Activated naive CD8-positive, alpha-beta T cell treated with anti-CD3 and anti-CD28 coated beads for 36 hours (primary cell): ENCODE data around the gene WASF2. TPM values are rescaled to one million over a fixed set of nuclear protein-coding genes. Genes with fewer than 3 reads are reported as not detected.
A peak's percentile ranks its signal among the peaks of the same experiment; 100 is the strongest.
"Not testable (repeated sequence)": the region's sequence is repeated elsewhere in the genome, so short reads cannot be mapped to it uniquely, and the experiment has no call there.

Source experiments
- DNase-seq: peaks from one replicate; pipeline ENCODE4 v3.0.0; 2021
- H3K27ac Mint-ChIP-seq: one replicate; pipeline ENCODE4 v1.8.0; 2022; ENCODE audit warnings: mild to moderate bottlenecking, moderate library complexity, mixed read lengths
- H3K27me3 Mint-ChIP-seq: one replicate; pipeline ENCODE4 v1.8.0; 2022; ENCODE audit warnings: mild to moderate bottlenecking, mixed read lengths
- H3K36me3 Mint-ChIP-seq: one replicate; pipeline ENCODE4 v1.8.0; 2021; ENCODE audit warnings: mild to moderate bottlenecking, mixed read lengths
- H3K4me1 Mint-ChIP-seq: one replicate; pipeline ENCODE4 v1.8.0; 2021; ENCODE audit warnings: mixed read lengths
- H3K4me3 Mint-ChIP-seq: one replicate; pipeline ENCODE4 v1.8.0; 2022; ENCODE audit warnings: mild to moderate bottlenecking, moderate library complexity, mixed read lengths
- H3K9me3 Mint-ChIP-seq: one replicate; pipeline ENCODE4 v1.8.0; 2022; ENCODE audit warnings: mixed read lengths
- total RNA-seq, 2 experiments: library from RNA; stranded (reverse); gene quantifications; one replicate each; pipeline ENCODE4 v1.2.3, GENCODE V29; 2021

The WASF2 gene
- total RNA-seq, 2 experiments from 2014 or later = 103 TPM

- no peaks in the 10 kb centered on the region for H3K27me3 Mint-ChIP-seq
- DNase-seq = no peak
- H3K27ac Mint-ChIP-seq = no peak overlapping the region
Measured at GRCh38 chr1:27509127-27510080, 19.4 kb upstream of the WASF2 start.

GRCh38 chr1:27507960-27508665 is 18.1 kb upstream of the WASF2 start:
- Mint-ChIP-seq H3K27me3 (no peaks in the 10 kb centered on the region), H3K4me1 (peaks cover 7% of the 10 kb centered on the region)

More at GRCh38 chr1:27509127-27510080, 19.4 kb upstream of the WASF2 start:
- H3K4me3 Mint-ChIP-seq = no peak overlapping the region
- H3K4me1 Mint-ChIP-seq = peaks cover 7% of the 10 kb centered on the region
- no peaks in the 10 kb centered on the region for H3K36me3 Mint-ChIP-seq
- H3K9me3 Mint-ChIP-seq = no peaks in the 10 kb centered on the region

GRCh38 chr1:27506703-27507102 is 16.7 kb upstream of the WASF2 start:
- no peaks in the 10 kb centered on the region for H3K9me3 Mint-ChIP-seq
- no peaks in the 10 kb centered on the region for H3K27me3 Mint-ChIP-seq

More at GRCh38 chr1:27507960-27508665, 18.1 kb upstream of the WASF2 start:
- no peak for DNase-seq
- Mint-ChIP-seq H3K9me3 (no peaks in the 10 kb centered on the region), H3K27ac (peak overlapping the region; percentile 31), H3K36me3 (no peaks in the 10 kb centered on the region), H3K4me3 (no peak overlapping the region)

GRCh38 chr1:27505420-27505680 is 15.4 kb upstream of the WASF2 start:
- H3K27me3 Mint-ChIP-seq = no peaks in the 10 kb centered on the region
- no peak overlapping the region for H3K27ac Mint-ChIP-seq
- no peaks in the 10 kb centered on the region for H3K36me3 Mint-ChIP-seq
- no peak overlapping the region for H3K4me3 Mint-ChIP-seq
- no peak for DNase-seq
- peaks cover 7% of the 10 kb centered on the region for H3K4me1 Mint-ChIP-seq
- no peaks in the 10 kb centered on the region for H3K9me3 Mint-ChIP-seq

More at GRCh38 chr1:27506703-27507102, 16.7 kb upstream of the WASF2 start:
- Mint-ChIP-seq H3K27ac (no peak overlapping the region), H3K4me3 (no peak overlapping the region), H3K36me3 (no peaks in the 10 kb centered on the region), H3K4me1 (peaks cover 7% of the 10 kb centered on the region)
- no peak for DNase-seq

DNA sequence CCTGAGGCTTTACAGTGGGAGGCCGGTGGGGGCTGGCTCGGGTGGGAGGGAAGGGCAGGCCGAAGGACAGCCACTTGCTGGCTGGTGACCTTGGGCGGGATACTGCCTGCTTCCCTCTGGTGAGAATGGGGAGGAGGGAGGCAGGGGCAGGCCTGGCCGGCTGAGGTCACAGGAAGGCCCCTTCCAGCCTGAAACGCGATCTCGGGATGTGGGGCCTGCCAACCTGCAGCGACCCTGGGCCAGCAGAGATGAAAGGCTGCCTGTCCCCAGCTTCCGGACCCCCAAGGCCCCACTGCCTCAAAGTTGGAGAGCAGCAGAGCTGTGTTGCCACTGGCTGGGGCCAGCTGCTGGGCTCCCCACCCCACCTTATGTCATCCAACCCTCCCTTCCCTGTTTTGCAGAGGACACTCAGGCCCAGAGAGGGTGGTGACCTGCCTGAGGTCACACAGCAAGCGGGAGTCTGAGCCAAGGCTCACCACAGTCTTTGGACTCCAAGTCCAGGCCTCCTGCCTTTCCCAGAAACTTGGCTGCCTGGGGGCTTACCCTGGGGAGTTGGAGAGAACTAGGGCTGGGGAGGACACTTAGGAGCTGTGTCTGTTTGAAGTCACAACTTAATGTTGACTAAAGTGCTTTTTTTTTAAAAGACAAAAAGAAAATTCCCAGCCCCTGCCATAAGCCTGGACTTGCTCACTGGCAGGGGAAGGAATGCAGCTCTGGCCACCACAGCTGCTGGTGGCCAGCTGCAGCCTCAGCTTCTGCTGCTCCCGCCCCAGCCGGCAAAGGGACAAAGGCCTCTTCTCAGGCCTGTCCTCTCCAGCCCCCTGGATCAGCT is 14.8 kb upstream of the WASF2 start:
- Mint-ChIP-seq H3K9me3 (no peaks in the 10 kb centered on the region), H3K27me3 (no peaks in the 10 kb centered on the region), H3K36me3 (no peaks in the 10 kb centered on the region), H3K4me3 (no peak overlapping the region), H3K27ac (no peak overlapping the region), H3K4me1 (peaks cover 7% of the 10 kb centered on the region)
- DNase-seq = no peak

DNA sequence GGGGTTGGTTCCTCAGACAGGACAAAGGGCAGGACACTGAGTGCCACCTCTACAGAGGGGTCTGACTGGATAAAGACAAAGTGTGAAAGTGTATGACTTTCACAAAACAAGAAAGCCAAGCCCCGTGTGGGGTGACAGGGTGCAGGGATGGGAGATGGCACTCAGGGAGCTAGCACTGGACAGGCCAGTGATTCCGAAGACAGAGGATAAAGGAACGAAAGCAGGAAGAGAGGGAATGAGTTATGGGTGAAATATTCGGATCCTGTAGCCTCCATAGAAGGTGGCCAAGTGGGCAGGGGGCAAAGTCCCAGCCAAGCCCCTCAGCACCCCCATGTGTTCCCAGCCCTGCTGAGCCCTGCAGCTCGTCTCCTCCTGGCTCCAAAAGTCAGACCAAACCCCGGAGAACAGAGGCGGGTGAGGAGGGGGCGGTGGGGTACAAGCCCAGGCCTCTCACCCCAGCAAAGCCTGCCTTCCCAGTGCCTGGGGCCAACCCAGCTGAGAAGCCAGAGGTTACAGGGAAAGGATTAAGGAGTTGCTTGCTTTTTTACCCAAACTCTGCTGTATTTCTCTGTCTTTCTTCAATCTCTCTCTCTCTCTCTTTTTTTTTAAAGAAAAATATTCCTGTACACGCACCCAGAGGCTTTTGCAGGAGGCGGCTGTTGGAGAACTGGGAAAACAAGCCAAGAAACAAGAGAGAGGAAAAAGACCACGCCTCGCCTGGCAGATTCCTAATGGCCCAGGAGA is 14.0 kb upstream of the WASF2 start:
- Mint-ChIP-seq H3K27ac (no peak overlapping the region), H3K4me3 (no peak overlapping the region), H3K9me3 (no peaks in the 10 kb centered on the region), H3K4me1 (peaks cover 5% of the 10 kb centered on the region), H3K36me3 (no peaks in the 10 kb centered on the region), H3K27me3 (no peaks in the 10 kb centered on the region)
- no peak for DNase-seq

GRCh38 chr1:27503033-27503432 is 13.1 kb upstream of the WASF2 start:
- no peak overlapping the region for H3K4me3 Mint-ChIP-seq
- H3K36me3 Mint-ChIP-seq = no peaks in the 10 kb centered on the region
- no peak for DNase-seq
- no peak overlapping the region for H3K27ac Mint-ChIP-seq
- H3K4me1 Mint-ChIP-seq = peaks cover 2% of the 10 kb centered on the region
- no peaks in the 10 kb centered on the region for H3K27me3 Mint-ChIP-seq
- H3K9me3 Mint-ChIP-seq = no peaks in the 10 kb centered on the region

GRCh38 chr1:27501159-27501558 is 11.2 kb upstream of the WASF2 start:
- not testable (repeated sequence) for H3K4me1 Mint-ChIP-seq, H3K27me3 Mint-ChIP-seq, H3K9me3 Mint-ChIP-seq, DNase-seq, H3K27ac Mint-ChIP-seq, H3K36me3 Mint-ChIP-seq, H3K4me3 Mint-ChIP-seq

DNA sequence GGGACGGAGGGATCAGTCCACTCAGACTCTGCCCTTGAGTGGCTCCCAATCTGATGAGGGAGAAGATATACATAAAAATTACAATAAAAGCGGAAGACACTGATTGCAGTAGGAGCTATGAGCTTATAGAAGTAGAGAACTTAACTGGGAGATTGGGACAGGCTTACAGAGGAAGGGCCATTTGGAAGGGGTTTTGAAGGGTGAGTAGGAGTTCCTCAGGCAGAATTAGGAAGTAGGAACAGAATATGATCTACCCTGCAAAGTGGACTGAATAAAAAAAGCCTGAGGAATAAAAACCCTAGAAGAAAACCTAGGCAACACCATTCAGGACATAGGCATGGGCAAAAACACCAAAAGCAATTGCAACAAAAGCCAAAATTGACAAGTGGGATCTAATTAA is 9.2 kb upstream of the WASF2 start:
- no peaks in the 10 kb centered on the region for H3K4me1 Mint-ChIP-seq
- H3K27ac Mint-ChIP-seq = no peak overlapping the region
- H3K27me3 Mint-ChIP-seq = no peaks in the 10 kb centered on the region
- no peak overlapping the region for H3K4me3 Mint-ChIP-seq
- DNase-seq = no peak
- H3K36me3 Mint-ChIP-seq = no peaks in the 10 kb centered on the region
- no peaks in the 10 kb centered on the region for H3K9me3 Mint-ChIP-seq

DNA sequence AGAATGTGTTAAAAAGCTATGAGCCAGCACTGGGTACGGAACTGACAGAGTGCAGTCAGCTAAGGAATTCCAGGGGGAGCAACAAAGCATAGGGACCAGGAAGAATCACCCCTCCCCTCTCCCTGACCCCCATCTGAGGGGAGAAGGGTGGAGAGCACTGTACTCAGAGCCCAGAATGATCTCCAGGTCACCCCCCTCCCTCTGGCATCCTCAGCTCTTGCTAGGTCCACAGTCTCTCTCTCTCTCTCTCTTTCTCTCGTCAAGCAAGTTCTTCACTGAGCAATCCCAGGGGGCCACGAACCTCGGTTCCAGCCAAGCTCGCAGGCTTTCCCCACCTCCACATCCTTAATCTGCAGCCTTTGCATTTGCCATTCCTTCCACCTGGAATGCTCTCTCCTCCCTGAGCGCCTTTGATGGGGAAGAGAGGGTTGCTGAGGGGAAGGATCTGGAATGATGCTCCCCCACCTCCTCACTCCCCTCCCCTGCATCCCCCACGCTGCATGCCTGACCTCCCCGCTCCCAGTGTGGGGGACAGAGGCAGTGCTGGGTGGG is 6.7 kb upstream of the WASF2 start:
- Mint-ChIP-seq H3K4me3 (no peak overlapping the region), H3K36me3 (no peaks in the 10 kb centered on the region), H3K9me3 (no peaks in the 10 kb centered on the region), H3K27me3 (no peaks in the 10 kb centered on the region), H3K4me1 (peaks cover 12% of the 10 kb centered on the region), H3K27ac (no peak overlapping the region)
- DNase-seq = no peak

DNA sequence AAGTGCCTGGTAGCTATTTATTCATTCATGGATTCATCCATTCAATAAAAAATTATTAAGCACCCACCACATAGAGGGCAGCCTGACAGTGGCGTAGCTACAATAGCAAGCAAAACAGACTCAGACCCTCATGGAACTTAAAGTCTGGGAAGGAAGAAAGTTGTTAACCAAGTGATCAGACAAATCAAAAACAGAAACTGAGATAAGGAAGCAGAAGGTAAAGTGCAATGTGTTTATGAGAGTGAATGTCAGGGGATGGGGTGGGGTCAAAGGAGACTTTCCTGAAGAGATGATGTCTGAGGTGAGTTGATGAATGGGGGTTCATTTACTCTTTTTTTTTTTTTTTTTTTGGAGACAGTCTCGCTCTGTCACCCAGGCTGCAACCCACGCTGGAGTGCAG is 2.8 kb upstream of the WASF2 start:
- Mint-ChIP-seq H3K27ac (peak overlapping the region; percentile 71), H3K4me1 (peaks cover 27% of the 10 kb centered on the region), H3K27me3 (no peaks in the 10 kb centered on the region), H3K9me3 (no peaks in the 10 kb centered on the region), H3K36me3 (peaks cover 4% of the 10 kb centered on the region), H3K4me3 (no peak overlapping the region)
- DNase-seq = no peak

DNA sequence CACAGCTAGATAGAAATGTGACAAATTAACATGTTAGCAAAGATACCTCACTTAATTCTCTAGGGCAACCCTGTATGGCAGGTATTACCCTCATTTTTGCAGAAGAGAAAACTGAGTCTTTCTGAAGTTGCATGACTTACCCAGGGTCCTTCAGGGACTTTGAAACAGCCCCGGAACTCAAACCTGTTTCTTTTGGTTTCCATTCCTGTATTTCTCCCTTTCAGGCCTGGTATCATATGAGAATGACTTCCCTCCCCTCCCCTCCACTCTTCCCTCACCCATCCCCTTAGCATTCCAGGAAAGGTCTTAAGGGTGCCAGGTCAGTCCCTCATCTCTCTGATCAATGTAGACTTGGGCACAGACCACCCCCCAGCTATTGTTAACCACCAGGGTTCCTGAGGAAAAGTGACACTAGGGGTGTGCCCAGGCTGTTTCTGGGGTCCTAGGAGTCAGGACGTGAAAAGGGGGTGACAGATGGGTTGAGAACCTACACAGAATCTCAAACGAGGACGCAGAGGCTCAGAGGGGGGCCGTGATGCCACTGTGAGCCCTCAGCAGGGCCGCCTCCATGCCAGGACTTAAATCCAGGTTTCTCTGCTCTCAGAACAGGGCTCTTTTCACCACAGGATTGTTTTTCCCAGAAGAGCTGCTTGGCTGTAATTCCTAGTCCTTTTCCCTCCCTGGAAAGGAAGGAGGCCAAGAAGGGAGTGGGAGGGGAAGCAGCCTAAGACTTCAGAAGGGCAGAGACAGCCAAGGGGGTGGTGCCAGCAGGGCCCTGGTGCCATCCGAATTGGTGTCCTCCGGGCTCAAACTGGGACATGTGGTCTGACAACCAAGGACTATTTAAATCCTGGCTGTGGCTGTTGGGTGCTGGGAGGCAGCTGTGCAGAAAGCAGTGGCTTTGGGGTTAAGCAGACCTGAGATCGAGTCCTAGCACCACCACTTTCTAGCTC is 2.1 kb upstream of the WASF2 start:
- peaks cover 4% of the 10 kb centered on the region for H3K36me3 Mint-ChIP-seq
- H3K9me3 Mint-ChIP-seq = no peaks in the 10 kb centered on the region
- DNase-seq = no peak
- H3K27ac Mint-ChIP-seq = peak overlapping the region; percentile 72
- H3K4me3 Mint-ChIP-seq = no peak overlapping the region
- no peaks in the 10 kb centered on the region for H3K27me3 Mint-ChIP-seq
- H3K4me1 Mint-ChIP-seq = peaks cover 28% of the 10 kb centered on the region

GRCh38 chr1:27489501-27489972 is 430 bp downstream of the WASF2 start:
- no peaks in the 10 kb centered on the region for H3K27me3 Mint-ChIP-seq
- peak overlapping the region; percentile 95 for H3K4me3 Mint-ChIP-seq
- H3K4me1 Mint-ChIP-seq = peaks cover 31% of the 10 kb centered on the region
- peak; percentile 36 for DNase-seq
- no peaks in the 10 kb centered on the region for H3K9me3 Mint-ChIP-seq
- H3K27ac Mint-ChIP-seq = peak overlapping the region; percentile 100
- H3K36me3 Mint-ChIP-seq = peaks cover 4% of the 10 kb centered on the region
